ENCODE data around the gene CCDC60. TPM values are rescaled to one million over a fixed set of nuclear protein-coding genes. Genes with fewer than 3 reads are reported as not detected.

Gene CCDC60
- total and polyA plus RNA-seq, 2 experiments from 2014 or later, result 15.7 to 19.1 TPM

DNA sequence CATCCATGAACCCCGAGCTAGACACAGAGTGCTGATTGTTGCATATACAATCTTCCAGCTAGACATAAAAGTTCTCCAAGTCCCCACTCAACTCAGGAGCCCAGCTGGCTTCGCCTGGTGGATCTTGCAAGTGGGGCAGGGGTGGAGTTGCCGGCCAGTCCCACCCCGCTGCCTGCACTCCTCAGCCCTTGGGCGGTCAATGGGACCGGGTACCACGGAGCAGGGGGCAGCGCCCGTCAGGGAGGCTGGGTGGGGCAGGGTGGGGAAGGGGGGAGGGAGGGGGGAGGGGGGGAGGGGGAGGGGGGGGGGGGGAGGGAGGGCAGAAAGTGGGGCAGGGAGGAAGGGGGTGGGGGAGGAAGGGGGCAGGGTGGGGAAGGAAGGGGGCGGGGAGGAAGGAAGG is 63.0 kb downstream of the CCDC60 start:
- Histone ChIP-seq H3K4me3 (no peak overlapping the region), H3K4me1 (ENCODE audit: low read depth) (peaks cover 6% of the 10 kb centered on the region), H3K36me3 (no peaks in the 10 kb centered on the region), H3K9me3 (ENCODE audit: low read depth) (no peaks in the 10 kb centered on the region), H3K27ac (no peak overlapping the region), H3K27me3 (no peaks in the 10 kb centered on the region)
- DNase-seq (ENCODE audit: low read depth in 1 of 2, low spot score in 1 of 2), result no peak
- no peak for TF ChIP-seq CTCF (IDR thresholded peaks at IDR 0.05; ENCODE audit: low read depth, low read length)

DNA sequence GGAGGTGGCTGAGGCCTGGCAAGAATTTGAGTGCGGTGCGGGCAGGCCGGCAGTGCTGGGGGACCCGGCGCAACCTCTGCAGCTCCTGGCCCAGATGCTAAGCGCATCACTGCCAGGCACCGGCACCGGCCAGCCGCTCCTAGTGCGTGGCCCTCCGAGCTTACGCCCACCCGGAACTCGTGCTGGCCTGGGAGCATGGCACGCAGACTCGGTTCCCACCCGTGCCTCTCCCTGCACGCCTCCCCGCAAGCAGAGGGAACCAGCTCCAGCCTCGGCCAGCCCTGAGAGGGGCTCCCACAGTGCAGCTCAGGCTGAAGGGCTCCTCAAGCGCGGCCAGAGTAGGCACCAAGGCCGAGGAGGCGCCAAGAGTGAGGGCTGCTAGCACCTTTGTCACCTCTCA is 63.7 kb downstream of the CCDC60 start:
- Histone ChIP-seq H3K9me3 (ENCODE audit: low read depth) (no peaks in the 10 kb centered on the region), H3K36me3 (no peaks in the 10 kb centered on the region), H3K4me3 (no peak overlapping the region), H3K4me1 (ENCODE audit: low read depth) (peaks cover 6% of the 10 kb centered on the region), H3K27me3 (no peaks in the 10 kb centered on the region), H3K27ac (no peak overlapping the region)
- no peak for TF ChIP-seq CTCF (IDR thresholded peaks at IDR 0.05; ENCODE audit: low read depth, low read length)
- no peak for DNase-seq (ENCODE audit: low read depth in 1 of 2, low spot score in 1 of 2)

- Histone ChIP-seq H3K4me3 (no peak overlapping the region), H3K36me3 (no peaks in the 10 kb centered on the region), H3K27me3 (no peaks in the 10 kb centered on the region), H3K27ac (no peak overlapping the region), H3K9me3 (ENCODE audit: low read depth) (no peaks in the 10 kb centered on the region), H3K4me1 (ENCODE audit: low read depth) (no peaks in the 10 kb centered on the region)
- TF ChIP-seq CTCF (IDR thresholded peaks at IDR 0.05; ENCODE audit: low read depth, low read length), result no peak
- no peak for DNase-seq (ENCODE audit: low read depth in 1 of 2, low spot score in 1 of 2)
Observed at GRCh38 chr12:119399301-119399700, 64.8 kb downstream of the CCDC60 start.

GRCh38 chr12:119406308-119406707 is 71.8 kb downstream of the CCDC60 start:
- Histone ChIP-seq H3K27ac (no peak overlapping the region), H3K27me3 (no peaks in the 10 kb centered on the region), H3K4me1 (ENCODE audit: low read depth) (peaks cover 7% of the 10 kb centered on the region), H3K4me3 (no peak overlapping the region), H3K9me3 (ENCODE audit: low read depth) (no peaks in the 10 kb centered on the region), H3K36me3 (no peaks in the 10 kb centered on the region)
- TF ChIP-seq CTCF (IDR thresholded peaks at IDR 0.05; ENCODE audit: low read depth, low read length), result no peak
- DNase-seq (ENCODE audit: low read depth in 1 of 2, low spot score in 1 of 2), result no peak

- H3K27ac ChIP-seq, result no peak overlapping the region
Observed at GRCh38 chr12:119406811-119407210, 72.3 kb downstream of the CCDC60 start.

More at GRCh38 chr12:119406811-119407210, 72.3 kb downstream of the CCDC60 start:
- H3K9me3 ChIP-seq (ENCODE audit: low read depth), result no peaks in the 10 kb centered on the region
- H3K36me3 ChIP-seq, result no peaks in the 10 kb centered on the region
- no peaks in the 10 kb centered on the region for H3K27me3 ChIP-seq
- peaks cover 7% of the 10 kb centered on the region for H3K4me1 ChIP-seq (ENCODE audit: low read depth)
- DNase-seq (ENCODE audit: low read depth in 1 of 2, low spot score in 1 of 2), result no peak
- no peak for TF ChIP-seq CTCF (IDR thresholded peaks at IDR 0.05; ENCODE audit: low read depth, low read length)
- no peak overlapping the region for H3K4me3 ChIP-seq
